Embryonic facial prominence (tissue), 1 donor: Measurements from ENCODE around the gene PRKD2.

Source experiments
- DNase-seq: peaks from one replicate; pipeline ENCODE4 v3.0.0-alpha.2; 2016; ENCODE audit errors: extremely low spot score

Gene PRKD2

GRCh38 chr19:46741447-46741846 is 24.5 kb upstream of the PRKD2 start:
- DNase-seq, result no peak

- DNase-seq, result no peak
Measured at GRCh38 chr19:46739290-46739771, 22.4 kb upstream of the PRKD2 start.

- no peak for DNase-seq
Measured at GRCh38 chr19:46737761-46738171, 20.9 kb upstream of the PRKD2 start.

- DNase-seq, result no peak
Measured at GRCh38 chr19:46737298-46737654, 20.4 kb upstream of the PRKD2 start.

GRCh38 chr19:46736531-46737297 is 19.8 kb upstream of the PRKD2 start:
- DNase-seq, result no peak

- DNase-seq, result no peak
Measured at GRCh38 chr19:46733690-46734292, 16.9 kb upstream of the PRKD2 start.

GRCh38 chr19:46732966-46733689 is 16.2 kb upstream of the PRKD2 start:
- no peak for DNase-seq

GRCh38 chr19:46732172-46732938 is 15.4 kb upstream of the PRKD2 start:
- no peak for DNase-seq

- no peak for DNase-seq
Measured at GRCh38 chr19:46731584-46731983, 14.7 kb upstream of the PRKD2 start.

- DNase-seq, result no peak
Measured at GRCh38 chr19:46731007-46731501, 14.1 kb upstream of the PRKD2 start.

GRCh38 chr19:46730595-46730994 is 13.7 kb upstream of the PRKD2 start:
- no peak for DNase-seq

GRCh38 chr19:46730187-46730586 is 13.3 kb upstream of the PRKD2 start:
- DNase-seq, result no peak

GRCh38 chr19:46729696-46730095 is 12.8 kb upstream of the PRKD2 start:
- no peak for DNase-seq

GRCh38 chr19:46728693-46729339 is 11.9 kb upstream of the PRKD2 start:
- DNase-seq, result no peak

- DNase-seq, result no peak
Measured at GRCh38 chr19:46728208-46728607, 11.3 kb upstream of the PRKD2 start.

GRCh38 chr19:46727757-46728156 is 10.8 kb upstream of the PRKD2 start:
- no peak for DNase-seq

GRCh38 chr19:46726971-46727501 is 10.1 kb upstream of the PRKD2 start:
- no peak for DNase-seq

GRCh38 chr19:46726551-46726950 is 9.6 kb upstream of the PRKD2 start:
- no peak for DNase-seq

- no peak for DNase-seq
Measured at GRCh38 chr19:46725859-46726393, 9.0 kb upstream of the PRKD2 start.

GRCh38 chr19:46725036-46725820 is 8.3 kb upstream of the PRKD2 start:
- no peak for DNase-seq
